Upper lobe of right lung (tissue), 1 donor: ENCODE data around the gene CALHM3. TPM values are rescaled to one million over a fixed set of nuclear protein-coding genes. Genes with fewer than 3 reads are reported as not detected.
A peak's percentile ranks its signal among the peaks of the same experiment; 100 is the strongest.

ENCODE experiments used
- ATAC-seq: fragments of 200-7000 bp; cut with Tn5 transposase; one replicate; pipeline ENCODE4 v1.9.1; 2020; ENCODE audit warnings: mild to moderate bottlenecking, moderate library complexity
- DNase-seq: peaks from one replicate; pipeline ENCODE4 v3.0.0-alpha.2; 2020
- H3K27ac ChIP-seq: fragments of 200-600 bp; one replicate; pipeline ENCODE4 v1.8.0; 2022
- H3K27me3 ChIP-seq: fragments of 200-600 bp; one replicate; pipeline ENCODE4 v1.8.0; 2022; ENCODE audit warnings: mild to moderate bottlenecking
- H3K36me3 ChIP-seq: fragments of 200-600 bp; one replicate; pipeline ENCODE4 v1.8.0; 2022
- H3K4me1 ChIP-seq: fragments of 200-600 bp; one replicate; pipeline ENCODE4 v1.8.0; 2022
- H3K4me3 ChIP-seq: fragments of 200-600 bp; one replicate; pipeline ENCODE4 v1.8.0; 2022; ENCODE audit warnings: mild to moderate bottlenecking
- H3K9me3 ChIP-seq: fragments of 200-600 bp; one replicate; pipeline ENCODE4 v1.8.0; 2022
- intact Hi-C: fragments of 100-400 bp; cut with DNase I; formaldehyde crosslinking; loops from one replicate; pipeline ENCODE4 v1.11.0; 2022
- total RNA-seq: library from RNA; stranded (reverse); fragmentation: NEBNext Ultra II Directional; extraction: Animal tissue kit (Norgen Biotek cat#: 25700); gene quantifications from one replicate; pipeline ENCODE4 v1.2.1, GENCODE V29; 2021
- TF ChIP-seq, protein P1 (sequence below): fragments of 200-600 bp; IDR thresholded peaks from one replicate; pipeline ENCODE4 v1.8.0; 2022; ENCODE audit warnings: antibody characterized with exemption
- donor health status: DM: no; HTN: yes; CAD: no; lungs with severe emphysema.

Gene CALHM3
- total RNA-seq, 1 donor from 2014 or later: not detected

- H3K27me3 ChIP-seq: no peaks in the 10 kb centered on the region
- no peak for DNase-seq
Observed at GRCh38 chr10:103456074-103456660, 22.9 kb downstream of the CALHM3 start.

DNA sequence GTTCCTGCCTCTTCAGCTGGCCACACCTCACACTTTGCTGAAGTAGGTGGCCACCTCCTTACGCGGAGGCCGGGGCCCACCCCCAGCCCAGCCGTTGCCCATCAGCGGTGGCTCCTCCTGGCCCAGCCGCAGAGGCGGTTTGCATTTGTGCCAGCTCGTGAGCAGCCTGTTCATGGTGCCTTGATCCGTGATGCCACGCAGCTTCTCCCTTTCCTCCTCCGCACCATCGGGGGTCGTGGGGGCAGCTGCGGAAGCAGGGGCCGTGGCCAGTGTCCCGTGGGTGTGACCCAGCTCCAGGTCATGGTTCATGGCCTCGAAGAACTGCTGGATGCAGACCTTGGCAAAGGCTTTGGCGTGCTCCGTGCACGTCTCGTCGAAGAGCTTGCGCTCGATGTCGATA is 23.8 kb downstream of the CALHM3 start:
- Histone ChIP-seq H3K36me3 (peaks cover 5% of the 10 kb centered on the region), H3K9me3 (no peaks in the 10 kb centered on the region), H3K4me3 (no peak overlapping the region), H3K27ac (no peak overlapping the region), H3K27me3 (no peaks in the 10 kb centered on the region), H3K4me1 (peaks cover 17% of the 10 kb centered on the region)
- TF ChIP-seq, protein P1, sequence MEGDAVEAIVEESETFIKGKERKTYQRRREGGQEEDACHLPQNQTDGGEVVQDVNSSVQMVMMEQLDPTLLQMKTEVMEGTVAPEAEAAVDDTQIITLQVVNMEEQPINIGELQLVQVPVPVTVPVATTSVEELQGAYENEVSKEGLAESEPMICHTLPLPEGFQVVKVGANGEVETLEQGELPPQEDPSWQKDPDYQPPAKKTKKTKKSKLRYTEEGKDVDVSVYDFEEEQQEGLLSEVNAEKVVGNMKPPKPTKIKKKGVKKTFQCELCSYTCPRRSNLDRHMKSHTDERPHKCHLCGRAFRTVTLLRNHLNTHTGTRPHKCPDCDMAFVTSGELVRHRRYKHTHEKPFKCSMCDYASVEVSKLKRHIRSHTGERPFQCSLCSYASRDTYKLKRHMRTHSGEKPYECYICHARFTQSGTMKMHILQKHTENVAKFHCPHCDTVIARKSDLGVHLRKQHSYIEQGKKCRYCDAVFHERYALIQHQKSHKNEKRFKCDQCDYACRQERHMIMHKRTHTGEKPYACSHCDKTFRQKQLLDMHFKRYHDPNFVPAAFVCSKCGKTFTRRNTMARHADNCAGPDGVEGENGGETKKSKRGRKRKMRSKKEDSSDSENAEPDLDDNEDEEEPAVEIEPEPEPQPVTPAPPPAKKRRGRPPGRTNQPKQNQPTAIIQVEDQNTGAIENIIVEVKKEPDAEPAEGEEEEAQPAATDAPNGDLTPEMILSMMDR: no peak
- ATAC-seq (no peak), DNase-seq (no peak)
- intact Hi-C loops: no loop called here

More at GRCh38 chr10:103456074-103456660, 22.9 kb downstream of the CALHM3 start:
- no peaks in the 10 kb centered on the region for H3K9me3 ChIP-seq
- H3K36me3 ChIP-seq: no peaks in the 10 kb centered on the region
- H3K27ac ChIP-seq: no peak overlapping the region
- intact Hi-C loops: no loop called here
- peaks cover 12% of the 10 kb centered on the region for H3K4me1 ChIP-seq
- TF ChIP-seq, protein P1: no peak
- no peak for ATAC-seq
- H3K4me3 ChIP-seq: no peak overlapping the region

DNA sequence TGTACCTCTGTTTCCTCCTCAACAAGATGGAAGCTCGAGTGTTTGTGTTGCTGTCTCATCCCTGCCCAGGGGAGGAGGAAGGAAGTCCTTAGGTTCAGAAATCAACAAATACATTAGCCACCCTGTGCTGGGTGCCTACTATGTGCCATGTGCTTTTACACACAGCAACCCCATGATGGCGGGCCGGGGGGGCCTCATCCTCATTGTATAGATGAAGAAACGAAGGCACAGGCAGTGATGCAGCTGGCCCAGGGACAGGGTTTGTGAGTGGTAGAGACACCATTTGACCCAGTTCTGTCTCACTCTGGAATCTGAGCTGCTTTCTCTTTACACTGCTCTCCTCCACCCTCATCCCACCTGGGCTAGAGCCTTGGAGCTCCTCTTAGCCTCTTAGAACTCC is 25.0 kb downstream of the CALHM3 start:
- ATAC-seq (no peak), DNase-seq (no peak)
- H3K4me3 ChIP-seq: no peak overlapping the region
- no peak overlapping the region for H3K27ac ChIP-seq
- peaks cover 30% of the 10 kb centered on the region for H3K4me1 ChIP-seq
- intact Hi-C loops: no loop called here
- no peaks in the 10 kb centered on the region for H3K27me3 ChIP-seq
- peaks cover 17% of the 10 kb centered on the region for H3K36me3 ChIP-seq
- TF ChIP-seq, protein P1: no peak
- no peaks in the 10 kb centered on the region for H3K9me3 ChIP-seq

- H3K4me3 ChIP-seq: peak overlapping the region; percentile 90
- DNase-seq: no peak
Observed at GRCh38 chr10:103452506-103453230, 26.4 kb downstream of the CALHM3 start.

GRCh38 chr10:103451831-103452505 is 27.1 kb downstream of the CALHM3 start, which contains the start of gene CALHM2:
Gene CALHM2 (minus strand): TSS chr10:103452370. CDS start chr10:103449941, 2,429 bp downstream.
- Histone ChIP-seq H3K9me3 (no peaks in the 10 kb centered on the region), H3K27ac (peak within 1 kb of the TSS; percentile 90), H3K36me3 (peaks cover 37% of the 10 kb centered on the region), H3K4me3 (peak within 1 kb of the TSS; percentile 90), H3K27me3 (no peaks in the 10 kb centered on the region), H3K4me1 (peaks cover 46% of the 10 kb centered on the region)
- intact Hi-C loops: no loop called here
- TF ChIP-seq, protein P1: no peak
- peak; percentile 82 for DNase-seq
- peak; percentile 73 for ATAC-seq

More at GRCh38 chr10:103452506-103453230, 26.4 kb downstream of the CALHM3 start:
- intact Hi-C loops: no loop called here
- ATAC-seq: no peak
- TF ChIP-seq, protein P1: no peak
- Histone ChIP-seq H3K27ac (peak overlapping the region; percentile 90), H3K4me1 (peaks cover 39% of the 10 kb centered on the region), H3K36me3 (peaks cover 30% of the 10 kb centered on the region), H3K27me3 (no peaks in the 10 kb centered on the region), H3K9me3 (no peaks in the 10 kb centered on the region)
